Smooth muscle cell (in vitro differentiated cells): ENCODE results near the gene FNBP1. TPM values are rescaled to one million over a fixed set of nuclear protein-coding genes. Genes with fewer than 3 reads are reported as not detected.
A peak's percentile ranks its signal among the peaks of the same experiment; 100 is the strongest.
"Not testable (repeated sequence)": the region's sequence is repeated elsewhere in the genome, so short reads cannot be mapped to it uniquely, and the experiment has no call there.

ENCODE experiments used
- DNase-seq: peaks from one replicate; lab custom pipeline; 2025; ENCODE audit not compliant: unreplicated experiment; lab: John Stamatoyannopoulos, UW
- H2AFZ ChIP-seq: fragments of 200-600 bp; sonication (generic); 2 replicates; pipeline ENCODE4 v1.6.0; 2016; ENCODE audit warnings: antibody characterized with exemption, low read depth, mild to moderate bottlenecking
- H3F3A ChIP-seq: fragments of 200-600 bp; sonication (generic); 2 replicates; pipeline ENCODE4 v1.6.0; 2017; ENCODE audit warnings: antibody characterized with exemption, low read depth
- H3K27ac ChIP-seq: fragments of 200-600 bp; sonication (generic); 2 replicates; pipeline ENCODE4 v1.5.1; 2016; ENCODE audit warnings: low read depth, mild to moderate bottlenecking
- H3K27me3 ChIP-seq: fragments of 200-600 bp; sonication (generic); 2 replicates; pipeline ENCODE4 v1.6.1; 2016; ENCODE audit warnings: low read depth, mild to moderate bottlenecking
- H3K36me3 ChIP-seq: fragments of 200-600 bp; sonication (generic); 2 replicates; pipeline ENCODE4 v1.5.1; 2016; ENCODE audit warnings: low read depth
- H3K4me1 ChIP-seq: fragments of 200-600 bp; sonication (generic); 2 replicates; pipeline ENCODE4 v1.5.1; 2016; ENCODE audit warnings: low read depth
- H3K4me2 ChIP-seq: fragments of 200-600 bp; sonication (generic); 2 replicates; pipeline ENCODE4 v1.6.0; 2016; ENCODE audit warnings: mild to moderate bottlenecking
- H3K4me3 ChIP-seq: fragments of 200-600 bp; sonication (generic); 2 replicates; pipeline ENCODE4 v1.5.1; 2016; ENCODE audit warnings: mild to moderate bottlenecking
- H3K79me2 ChIP-seq: fragments of 200-600 bp; sonication (generic); 2 replicates; pipeline ENCODE4 v1.6.0; 2016; ENCODE audit warnings: low read depth, mild to moderate bottlenecking
- H3K9ac ChIP-seq: fragments of 200-600 bp; sonication (generic); 2 replicates; pipeline ENCODE4 v1.6.0; 2016; ENCODE audit warnings: low read depth
- H3K9me3 ChIP-seq: fragments of 200-600 bp; sonication (generic); replicated peaks from 2 replicates; pipeline ENCODE4 v1.5.1; 2016; ENCODE audit warnings: low read depth
- H4K20me1 ChIP-seq: fragments of 200-600 bp; sonication (generic); 2 replicates; pipeline ENCODE4 v1.6.0; 2016; ENCODE audit warnings: low read depth
- CTCF ChIP-seq: fragments of 200-600 bp; sonication (generic); IDR thresholded peaks from 2 replicates; pipeline ENCODE4 v1.5.1; 2017; ENCODE audit warnings: borderline replicate concordance, mild to moderate bottlenecking, antibody characterized with exemption; ENCODE audit not compliant: insufficient read depth, poor library complexity, severe bottlenecking
- WGBS: methylation state at CpG from one replicate; pipeline ENCODE4 v1.1.7; 2016; ENCODE audit warnings: low lambda C conversion rate; 5-methylcytosine and 5-hydroxymethylcytosine counted together
- polyA plus RNA-seq: library from polyadenylated mRNA; unstranded; fragments of >200 nt; fragmentation: Nextera tagmentation; extraction: Ambion mirVana; gene quantifications from 2 replicates; pipeline ENCODE4 v1.2.1, GENCODE V29; 2016
- total RNA-seq: library from RNA; depleted of rRNA; stranded (reverse); fragments of >200 nt; gene quantifications from 2 replicates; pipeline ENCODE4 v1.2.3, GENCODE V29; 2014

Gene FNBP1
- total and polyA plus RNA-seq, 2 experiments from 2014 or later: 17.1 to 17.2 TPM

GRCh38 chr9:129998491-129999140 is 44.4 kb downstream of the FNBP1 start:
- 77% methylated on average over 5 of the region's 5 CpGs for WGBS
- no peak for DNase-seq
- H2AFZ ChIP-seq: no peak overlapping the region
- no peaks in the 10 kb centered on the region for H3K36me3 ChIP-seq
- H3F3A ChIP-seq: peaks cover 15% of the 10 kb centered on the region
- TF ChIP-seq CTCF: no peak
- peaks cover 4% of the 10 kb centered on the region for H4K20me1 ChIP-seq
- H3K4me1 ChIP-seq: peaks cover 3% of the 10 kb centered on the region
- H3K27me3 ChIP-seq: no peaks in the 10 kb centered on the region
- H3K4me2 ChIP-seq: no peak overlapping the region
- no peaks in the 10 kb centered on the region for H3K9me3 ChIP-seq
- peak overlapping the region; percentile 70 for H3K27ac ChIP-seq
- no peak overlapping the region for H3K9ac ChIP-seq
- no peak overlapping the region for H3K4me3 ChIP-seq
- H3K79me2 ChIP-seq: peaks cover 60% of the 10 kb centered on the region

GRCh38 chr9:129997706-129998105 is 45.3 kb downstream of the FNBP1 start:
- not testable (repeated sequence) for H3K9me3 ChIP-seq, DNase-seq, H3K4me2 ChIP-seq, H2AFZ ChIP-seq, H3K9ac ChIP-seq, H3K4me1 ChIP-seq, H3K4me3 ChIP-seq, H4K20me1 ChIP-seq, H3K27me3 ChIP-seq, H3K36me3 ChIP-seq
- peaks cover 51% of the 10 kb centered on the region for H3K79me2 ChIP-seq
- peaks cover 16% of the 10 kb centered on the region for H3F3A ChIP-seq
- peak overlapping the region; percentile 93 for H3K27ac ChIP-seq
- 94% methylated on average over 3 of the region's 3 CpGs for WGBS

- H3K27me3 ChIP-seq: no peaks in the 10 kb centered on the region
- 48% methylated on average over 7 of the region's 7 CpGs for WGBS
- no peak overlapping the region for H2AFZ ChIP-seq
- no peaks in the 10 kb centered on the region for H3K36me3 ChIP-seq
- H3K4me2 ChIP-seq: peak overlapping the region; percentile 62
- no peak for TF ChIP-seq CTCF
- H3K9ac ChIP-seq: peak overlapping the region; percentile 31
- H3F3A ChIP-seq: peaks cover 24% of the 10 kb centered on the region
- no peak for DNase-seq
- H3K27ac ChIP-seq: peak overlapping the region; percentile 93
- peaks cover 3% of the 10 kb centered on the region for H3K4me1 ChIP-seq
- H4K20me1 ChIP-seq: no peaks in the 10 kb centered on the region
- no peak overlapping the region for H3K4me3 ChIP-seq
- no peaks in the 10 kb centered on the region for H3K9me3 ChIP-seq
- H3K79me2 ChIP-seq: peaks cover 40% of the 10 kb centered on the region
These were observed 46.7 kb downstream of the FNBP1 start for GRCh38 chr9:129996161-129996830.

- DNase-seq: no peak
- peaks cover 3% of the 10 kb centered on the region for H3K4me1 ChIP-seq
- no peaks in the 10 kb centered on the region for H3K9me3 ChIP-seq
- H3K27me3 ChIP-seq: no peaks in the 10 kb centered on the region
- H2AFZ ChIP-seq: no peak overlapping the region
- peak overlapping the region; percentile 62 for H3K4me2 ChIP-seq
- H4K20me1 ChIP-seq: no peaks in the 10 kb centered on the region
- TF ChIP-seq CTCF: no peak
- no peak overlapping the region for H3K4me3 ChIP-seq
- H3F3A ChIP-seq: peaks cover 29% of the 10 kb centered on the region
- peaks cover 35% of the 10 kb centered on the region for H3K79me2 ChIP-seq
- peak overlapping the region; percentile 31 for H3K9ac ChIP-seq
- peak overlapping the region; percentile 93 for H3K27ac ChIP-seq
- 40% methylated on average over 5 of the region's 5 CpGs for WGBS
- no peaks in the 10 kb centered on the region for H3K36me3 ChIP-seq
These were observed 47.4 kb downstream of the FNBP1 start for GRCh38 chr9:129995409-129996160.
